ENCODE data around the gene EPM2A.

The EPM2A gene

GRCh38 chr6:145669627-145670034 lies 65.7 kb downstream of the EPM2A start:
- no peak for DNase-seq

DNA sequence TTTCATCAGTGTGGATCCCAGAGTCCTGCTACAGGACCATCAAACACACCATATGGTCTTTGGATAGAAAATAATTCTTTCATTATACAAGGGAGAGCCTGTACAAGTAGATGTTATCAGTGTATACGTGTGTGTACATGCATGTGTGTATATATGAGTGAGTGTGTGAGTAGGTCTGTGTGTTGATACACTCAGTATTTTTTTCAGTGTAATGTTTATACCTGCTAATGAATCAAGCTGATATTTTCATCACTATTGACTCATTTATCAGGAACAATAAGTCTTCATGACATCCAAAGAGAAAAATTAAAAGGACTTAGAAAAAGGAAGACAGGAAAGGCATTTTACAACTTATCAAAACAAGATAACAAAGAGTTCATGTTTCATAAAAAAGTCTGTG lies 66.5 kb downstream of the EPM2A start:
- DNase-seq: no peak

- DNase-seq: no peak
These were observed 74.6 kb downstream of the EPM2A start for GRCh38 chr6:145660676-145661075.

DNA sequence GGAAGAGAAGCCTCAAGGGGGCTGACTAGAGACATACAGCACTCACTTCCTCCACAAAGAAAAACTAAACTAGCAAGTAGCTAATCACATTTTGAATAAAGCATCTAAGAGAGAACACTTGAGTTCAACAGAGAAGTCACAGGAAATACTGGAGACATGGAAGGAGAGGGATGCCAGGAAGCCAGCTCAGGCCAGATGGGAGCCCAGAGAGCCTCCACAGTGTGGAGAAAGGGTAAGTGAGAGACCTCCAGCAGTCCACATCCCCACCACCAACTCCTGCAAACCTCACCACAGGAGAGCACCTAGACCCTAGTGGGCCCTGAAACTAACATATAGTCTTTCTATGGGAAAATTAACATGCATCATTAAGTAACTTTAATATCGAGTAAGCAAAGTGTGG lies 79.2 kb downstream of the EPM2A start:
- no peak for DNase-seq

DNA sequence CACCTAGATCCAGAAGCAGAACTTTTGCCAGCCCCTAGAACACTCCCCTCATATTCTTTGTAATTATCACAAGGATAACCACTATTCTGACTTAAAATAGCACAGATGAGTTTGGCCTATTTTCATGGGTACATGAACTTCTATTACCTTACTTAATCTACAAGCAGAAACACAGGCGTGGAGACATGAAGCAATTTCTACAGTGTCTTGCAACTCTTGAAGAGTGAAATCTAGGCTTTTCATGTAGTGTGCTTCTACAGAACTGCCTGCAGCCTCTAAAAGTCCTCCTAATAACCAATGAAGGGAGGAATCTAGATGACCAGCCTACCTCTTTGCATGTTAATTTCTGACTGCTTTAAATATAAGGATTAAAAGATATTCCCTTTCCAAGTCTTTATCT lies 82.7 kb downstream of the EPM2A start:
- no peak for DNase-seq

DNA sequence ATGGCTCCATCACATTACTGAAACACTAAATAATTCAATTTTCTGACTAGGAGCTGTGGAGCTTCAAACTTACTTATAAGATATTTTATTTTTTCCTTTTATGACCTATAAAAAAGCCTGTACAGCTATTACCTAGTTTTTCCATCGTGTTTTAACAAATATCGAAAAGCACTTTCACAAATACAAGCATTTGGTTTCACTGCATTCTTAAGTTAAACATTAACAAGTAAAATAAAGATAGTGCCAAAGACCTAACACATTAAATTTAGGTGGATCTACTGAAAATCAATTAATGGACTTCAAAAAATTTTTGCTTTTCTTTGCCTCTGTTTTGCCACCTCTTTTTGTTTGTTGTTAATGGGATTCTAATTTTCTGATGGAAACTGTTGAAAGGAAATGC lies 83.3 kb downstream of the EPM2A start:
- no peak for DNase-seq

GRCh38 chr6:145648149-145648548 lies 87.2 kb downstream of the EPM2A start:
- DNase-seq: no peak

DNA sequence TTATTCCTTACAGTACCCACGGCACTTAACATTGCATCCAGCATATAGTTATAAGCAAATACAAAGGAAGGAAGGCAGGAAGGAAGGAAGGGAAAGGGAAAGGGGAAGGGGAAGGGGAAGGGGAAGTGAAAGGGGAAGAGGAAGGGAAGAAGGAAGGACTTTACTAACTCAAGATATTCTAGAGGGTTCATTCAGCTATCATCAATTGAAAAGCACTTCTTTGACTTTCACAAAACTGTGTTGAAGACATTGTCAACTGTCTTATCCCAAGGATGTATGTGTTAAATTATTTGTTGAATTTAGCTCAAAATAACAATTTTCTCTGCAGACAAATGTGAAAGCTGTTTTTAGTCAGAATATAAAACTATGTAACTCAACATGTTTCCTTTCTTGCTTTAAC lies 87.7 kb downstream of the EPM2A start:
- DNase-seq: no peak

- DNase-seq: no peak
These were observed 91.6 kb downstream of the EPM2A start for GRCh38 chr6:145643760-145644159.

DNA sequence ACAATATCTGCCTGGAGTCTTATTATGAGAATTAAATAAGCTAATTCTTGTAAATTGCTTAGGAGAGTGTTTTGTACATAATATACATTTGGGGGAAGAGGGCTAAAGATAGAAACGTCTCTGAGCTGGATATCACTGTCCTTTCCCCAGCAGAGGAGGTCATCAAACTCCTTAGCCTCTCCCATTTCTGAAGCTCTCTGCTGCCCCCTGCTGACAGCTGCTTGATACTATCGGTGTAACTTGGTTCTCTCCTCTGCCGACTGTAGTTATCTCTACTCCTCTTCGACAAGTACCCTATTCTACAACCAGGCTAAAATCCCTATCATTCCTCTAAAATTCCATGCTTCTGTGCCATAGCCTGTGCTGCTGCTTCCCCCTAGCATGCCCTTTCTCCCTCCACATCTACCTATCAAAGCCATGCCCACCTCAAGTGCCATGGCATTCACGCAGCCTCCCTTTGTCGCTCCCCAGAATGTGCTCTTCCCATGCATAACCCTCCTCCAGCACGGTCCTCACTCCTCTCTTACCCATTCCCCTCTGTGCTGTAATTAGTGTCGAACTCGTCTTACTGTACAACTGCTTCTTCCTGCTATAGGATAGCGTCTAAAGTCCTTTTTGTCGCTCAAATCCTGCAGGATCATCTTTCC lies 101.2 kb downstream of the EPM2A start:
- peak; percentile 48 to 80 (median 64) for DNase-seq

GRCh38 chr6:145632971-145633370 lies 102.3 kb downstream of the EPM2A start:
- no peak for DNase-seq

GRCh38 chr6:145631374-145631773 lies 103.9 kb downstream of the EPM2A start:
- no peak for DNase-seq

DNA sequence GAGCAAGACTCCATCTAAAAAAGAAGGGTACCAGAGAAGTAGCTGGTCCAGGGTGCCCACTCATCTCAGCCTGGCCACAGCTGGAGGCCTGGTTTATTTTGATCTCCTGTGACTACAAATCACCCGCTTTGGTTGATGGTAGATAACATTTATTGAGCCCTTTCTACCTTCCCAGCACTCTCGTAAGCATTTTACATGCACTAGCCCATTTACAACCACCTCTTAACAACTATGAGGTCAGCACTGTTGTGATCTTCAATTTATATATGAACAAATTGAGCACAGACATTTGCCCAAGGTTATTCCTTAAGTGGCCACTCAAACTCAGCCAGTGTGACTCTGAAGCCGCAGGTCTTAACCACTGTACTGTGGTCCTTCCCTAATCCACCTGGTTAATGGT lies 104.7 kb downstream of the EPM2A start:
- no peak for DNase-seq

- no peak for DNase-seq
These were observed 105.8 kb downstream of the EPM2A start for GRCh38 chr6:145629478-145629877.

DNA sequence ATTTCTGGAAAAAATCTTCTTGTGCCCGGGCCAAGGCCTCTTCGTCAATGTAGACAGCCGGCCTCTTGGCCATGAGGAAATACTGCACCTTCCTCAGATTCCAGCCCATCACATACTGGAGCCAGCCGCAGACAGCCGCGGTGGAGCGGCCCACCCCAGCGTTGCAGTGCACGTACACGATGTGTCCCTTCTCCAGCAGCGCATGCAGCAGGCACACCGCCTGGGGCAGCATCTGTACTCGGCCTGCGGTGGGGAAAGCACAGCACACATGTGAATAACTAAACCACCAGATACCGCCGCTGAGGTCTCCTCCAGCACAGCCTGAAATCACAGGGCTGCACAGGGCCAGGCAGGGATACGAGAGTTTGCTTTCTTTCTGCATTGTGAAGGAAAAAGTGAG lies 107.9 kb downstream of the EPM2A start:
- DNase-seq: no peak

DNA sequence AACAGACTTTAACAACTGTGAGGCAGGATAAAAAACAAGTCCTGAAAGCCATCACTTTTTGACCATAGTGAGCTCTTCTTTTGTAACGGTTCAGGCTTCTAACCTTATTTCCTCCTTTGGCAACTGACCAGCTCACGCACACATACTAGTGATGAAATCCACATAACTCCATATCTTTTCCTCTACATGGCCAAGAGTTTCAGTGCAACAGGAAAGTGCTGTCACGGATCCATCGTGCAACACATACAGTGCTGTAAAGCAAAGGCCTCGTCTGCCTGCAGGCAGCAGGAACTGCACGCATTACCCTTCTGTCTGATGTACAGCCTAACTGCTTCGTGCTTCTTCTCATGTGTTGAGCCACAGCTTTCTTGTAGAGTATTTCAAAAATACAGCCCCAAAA lies 108.5 kb downstream of the EPM2A start:
- no peak for DNase-seq

DNA sequence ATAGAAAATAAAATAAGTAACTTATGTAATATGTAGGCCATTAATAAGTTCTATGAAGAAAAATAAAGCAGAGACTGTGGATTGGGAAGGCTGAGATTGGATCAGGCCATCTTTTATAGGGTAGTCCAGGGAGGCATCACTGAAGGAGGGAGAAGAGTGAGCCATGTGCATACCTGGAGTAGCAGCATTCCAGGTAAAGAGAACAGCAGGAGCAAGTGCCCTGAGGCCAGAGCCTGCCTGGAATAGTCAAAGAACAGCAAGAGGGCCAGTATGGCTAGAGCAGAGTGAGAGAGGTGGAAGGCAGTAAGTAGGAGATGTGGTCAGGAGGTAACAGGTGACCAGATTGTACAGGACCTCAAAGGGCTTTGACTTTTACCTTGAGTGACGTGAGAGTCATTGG lies 112.1 kb downstream of the EPM2A start:
- DNase-seq: no peak

- no peak for DNase-seq
These were observed 113.5 kb downstream of the EPM2A start for GRCh38 chr6:145621776-145622175.

- no peak for DNase-seq
These were observed 115.2 kb downstream of the EPM2A start for GRCh38 chr6:145620088-145620487.

- no peak for DNase-seq
These were observed 125.8 kb downstream of the EPM2A start for GRCh38 chr6:145609521-145609920.

DNA sequence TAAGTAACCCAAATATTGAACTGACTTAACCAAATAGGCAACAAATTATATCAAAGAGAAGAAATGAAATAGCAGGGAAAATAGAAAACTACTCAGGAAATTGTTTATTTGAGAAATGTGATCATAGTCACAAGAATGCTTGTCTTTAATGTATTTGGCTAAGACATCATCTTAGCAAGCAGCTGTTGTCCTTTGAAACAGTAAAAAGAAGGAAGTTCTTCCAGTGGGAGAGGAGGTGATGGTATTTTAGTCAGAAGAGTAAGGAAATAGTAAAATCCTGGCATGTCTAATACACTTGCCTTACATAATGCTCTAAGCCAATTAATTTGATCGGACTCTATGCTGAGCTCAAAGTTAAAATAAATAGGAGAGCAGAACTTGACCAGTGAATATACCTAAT lies 126.5 kb downstream of the EPM2A start:
- DNase-seq: no peak

GRCh38 chr6:145603991-145604390 lies 131.3 kb downstream of the EPM2A start:
- DNase-seq: no peak

DNA sequence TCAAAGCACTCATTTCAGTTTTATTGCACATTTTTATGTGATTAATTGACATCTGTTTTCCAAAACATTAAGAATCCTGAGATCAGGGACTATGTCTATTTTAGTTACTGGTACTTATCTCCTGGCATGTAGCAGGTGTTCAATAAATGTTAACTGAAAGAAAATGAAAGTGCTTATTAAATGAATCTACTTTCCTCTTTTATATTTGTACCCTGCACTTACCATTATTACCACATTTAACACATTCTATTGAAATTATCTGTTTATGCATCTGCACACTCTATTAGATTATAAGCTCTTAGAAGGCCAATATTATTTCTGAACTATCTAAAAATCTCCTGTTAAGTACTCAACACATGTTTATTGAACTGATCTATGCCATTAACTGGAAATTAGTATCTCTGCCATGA lies 131.9 kb downstream of the EPM2A start:
- no peak for DNase-seq

DNA sequence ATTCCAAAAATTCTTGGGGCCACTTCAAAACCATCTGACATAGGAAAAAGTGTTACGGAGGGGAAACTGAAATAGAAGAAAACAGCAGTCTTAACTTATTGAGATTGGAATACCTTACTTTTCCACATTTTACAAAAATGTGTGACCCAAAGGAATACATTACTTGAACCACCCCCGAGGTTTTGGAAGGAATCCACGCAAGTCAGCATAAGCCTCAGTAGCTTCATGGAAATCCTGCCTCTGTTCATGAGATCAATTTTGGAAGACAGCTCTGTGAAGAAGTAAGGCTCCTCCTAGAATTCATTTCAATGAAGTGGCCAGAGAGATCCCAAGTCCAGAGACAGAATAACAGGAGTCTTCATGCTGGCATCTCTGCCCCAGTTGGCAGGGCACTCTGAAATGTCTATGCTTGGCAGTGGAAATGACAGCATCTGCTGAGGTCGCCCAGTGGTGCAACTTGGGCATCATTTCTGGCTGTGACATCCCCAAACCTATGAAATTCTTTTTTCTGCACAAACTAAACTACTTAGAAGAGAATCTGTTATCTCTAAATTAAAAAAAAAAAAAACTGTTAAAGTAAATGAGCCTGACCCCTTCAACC lies 132.5 kb downstream of the EPM2A start:
- no peak for DNase-seq

DNA sequence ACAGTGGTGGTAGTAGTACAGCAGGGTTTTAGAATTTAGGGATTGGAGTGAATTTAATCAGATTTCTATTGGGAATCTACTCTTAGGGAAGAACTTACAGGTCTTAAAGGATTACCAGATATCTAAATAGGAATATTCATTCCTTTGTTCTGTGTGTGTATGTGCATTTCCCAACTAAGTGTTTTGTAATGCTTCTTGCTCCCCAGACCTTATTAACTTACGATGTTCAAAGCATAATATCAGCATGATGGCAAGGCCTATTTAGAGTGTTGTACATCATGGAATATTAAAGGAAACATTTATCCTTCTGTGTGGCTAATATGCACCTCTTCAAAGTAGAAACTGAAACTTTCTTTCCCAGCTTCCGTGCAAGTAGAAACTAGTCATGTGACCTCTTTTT lies 133.9 kb downstream of the EPM2A start:
- DNase-seq: no peak

All from activated CD4-positive, CD25-positive, alpha-beta regulatory T cell (primary cell).